Spleen (tissue), 11 donors: ENCODE measurements around the gene CPA2. TPM values are rescaled to one million over a fixed set of nuclear protein-coding genes. Genes with fewer than 3 reads are reported as not detected.

Source experiments
- DNase-seq: peaks from one replicate; pipeline ENCODE4 v3.0.0-alpha.2; 2020
- H3K27ac ChIP-seq, 8 donors: fragments of 200-600 bp; sonication (generic) in 7 of 8; 1 replicate in 4 of 8; 2 replicates in 4 of 8; pipeline versions ENCODE4 v1.5.0 to v1.8.0; 2016 to 2021; ENCODE audit warnings: inconsistent platforms in 4 of 8, mild to moderate bottlenecking in 4 of 8, moderate library complexity in 1 of 8
- H3K27me3 ChIP-seq, 7 donors: fragments of 200-600 bp; sonication (generic) in 6 of 7; replicated peaks in 1 of 7; 1 replicate in 4 of 7; 2 replicates in 3 of 7; pipeline versions ENCODE4 v1.5.0 to v1.8.0; 2016 to 2021; ENCODE audit warnings: inconsistent platforms in 3 of 7, mild to moderate bottlenecking in 1 of 7
- H3K36me3 ChIP-seq, 6 donors: fragments of 200-600 bp; sonication (generic) in 5 of 6; 1 replicate in 4 of 6; 2 replicates in 2 of 6; pipeline versions ENCODE4 v1.5.0 to v1.8.0; 2016 to 2021; ENCODE audit warnings: inconsistent platforms in 2 of 6
- H3K4me1 ChIP-seq, 6 donors: fragments of 200-600 bp; sonication (generic) in 5 of 6; 1 replicate in 3 of 6; 2 replicates in 3 of 6; pipeline versions ENCODE4 v1.5.0 to v1.8.0; 2016 to 2021; ENCODE audit warnings: inconsistent platforms in 3 of 6
- H3K4me3 ChIP-seq, 8 donors: fragments of 200-600 bp; sonication (generic) in 7 of 8; 1 replicate in 4 of 8; 2 replicates in 4 of 8; pipeline versions ENCODE4 v1.5.0 to v1.8.0; 2016 to 2021; ENCODE audit warnings: inconsistent platforms in 4 of 8, mild to moderate bottlenecking in 4 of 8, moderate library complexity in 2 of 8
- H3K9me3 ChIP-seq, 8 donors: fragments of 200-600 bp; sonication (generic) in 7 of 8; 1 replicate in 4 of 8; 2 replicates in 4 of 8; pipeline versions ENCODE4 v1.5.0 to v1.8.0; 2016 to 2021; ENCODE audit warnings: inconsistent platforms in 4 of 8
- POLR2A ChIP-seq, 3 donors: fragments of 450-650 bp; IDR thresholded peaks; one replicate each; pipeline ENCODE4 v1.5.1; 2017; ENCODE audit warnings: antibody characterized with exemption in 3 of 3, mild to moderate bottlenecking in 1 of 3
- POLR2AphosphoS5 ChIP-seq, 3 donors: sonication (generic); formaldehyde crosslinking; IDR thresholded peaks; one replicate each; pipeline ENCODE4 v1.5.1; 2017; ENCODE audit warnings: antibody characterized with exemption in 3 of 3
- WGBS, 5 donors: extraction: QIAGEN DNeasy Blood & Tissue Kit in 3 of 5; methylation state at CpG; one replicate each; pipeline versions ENCODE4 v1.1.5 to v1.1.7; 2013 to 2018; 5-methylcytosine and 5-hydroxymethylcytosine counted together
- intact Hi-C: fragments of 100-400 bp; cut with DNase I; formaldehyde crosslinking; loops from one replicate; pipeline ENCODE4 v1.15.0; 2023; ENCODE audit warnings: low total_unique reads
- polyA plus RNA-seq, 3 donors: library from polyadenylated mRNA; stranded (reverse); fragments of 200-250 nt; gene quantifications; one replicate each; pipeline ENCODE4 v1.2.1, GENCODE V29; 2013
- total RNA-seq, 7 donors: library from RNA; depleted of rRNA in 3 of 7; stranded (reverse); fragments of >200 nt in 3 of 7; fragmentation: NEBNext Ultra II Directional in 4 of 7; extraction: Animal tissue kit (Norgen Biotek cat#: 25700) in 4 of 7; gene quantifications; one replicate each; pipeline versions ENCODE4 v1.1.0 to v1.2.1, GENCODE V29; 2016 to 2021
- TF ChIP-seq, protein P1 (sequence below), 11 experiments: fragments of 200-600 bp in 7 of 11; fragments of 450-650 bp in 4 of 11; sonication (generic) in 4 of 11; IDR thresholded peaks in 8 of 11; conservative IDR thresholded peaks in 3 of 11; 1 replicate in 7 of 11; 2 replicates in 4 of 11; pipeline versions ENCODE4 v1.4.0 to v1.8.0; 2016 to 2021; ENCODE audit warnings: antibody characterized with exemption in 11 of 11, inconsistent platforms in 4 of 11, mild to moderate bottlenecking in 1 of 11
- donor health status: healthy with polysubstance abuse.
- donor health status: DM: no; HTN: no; CAD: no; lungs with moderate emphysema.
- donor health status: DM: no; HTN: no; CAD: no.
- donor health status: Bipolar disorder and iron deficiency.
- donor health status: healthy.
- donor health status: DM: no; HTN: no; CAD: no.
- donor health status: DM: yes; HTN: yes; CAD: no.

CPA2 gene
- total and polyA plus RNA-seq, 10 donors: 0.13 to 1.5 (median 0.28) TPM; not detected in 5

DNA sequence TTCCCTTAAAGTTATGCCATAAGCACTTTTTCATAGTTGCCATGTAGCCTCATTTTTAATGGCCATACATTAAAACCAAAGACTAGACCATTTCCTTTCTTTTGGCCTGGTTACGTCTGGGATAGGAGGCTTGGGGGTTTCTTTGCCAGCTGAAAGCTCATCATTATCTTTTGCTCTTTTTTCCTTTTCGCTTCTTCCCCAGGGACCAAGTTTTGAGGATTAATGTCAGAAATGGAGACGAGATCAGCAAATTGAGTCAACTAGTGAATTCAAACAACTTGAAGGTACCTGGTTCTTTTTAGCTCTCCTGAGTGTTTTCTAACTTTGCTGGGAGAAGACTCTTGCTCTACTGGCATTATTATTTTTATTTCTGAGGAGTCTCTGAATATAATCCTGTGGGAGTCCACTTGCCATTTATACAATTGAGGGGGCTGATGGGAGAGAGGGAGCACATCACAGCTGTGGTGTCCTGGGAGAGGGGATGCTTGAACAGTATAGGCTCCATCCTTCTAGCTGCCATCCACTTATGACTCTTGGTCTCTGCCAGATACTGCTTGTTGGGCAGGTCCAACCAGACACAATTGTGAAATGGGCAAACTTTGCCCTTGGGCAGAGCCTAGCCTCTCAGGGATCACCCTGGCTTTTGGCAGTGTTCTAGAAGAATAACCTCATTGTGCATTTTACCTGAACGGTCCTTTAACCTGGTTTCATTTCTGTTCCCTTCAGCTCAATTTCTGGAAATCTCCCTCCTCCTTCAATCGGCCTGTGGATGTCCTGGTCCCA lies 32.1 kb downstream of the CPA2 start:
- Histone ChIP-seq H3K4me3 (no peak overlapping the region), H3K4me1 (no peaks in the 10 kb centered on the region), H3K27me3 (no peaks in the 10 kb centered on the region), H3K27ac (no peak overlapping the region), H3K9me3 (no peaks in the 10 kb centered on the region), H3K36me3 (no peaks in the 10 kb centered on the region)
- intact Hi-C loops: no loop called here
- 85 to 90% (median 86%) methylated on average over 5 of the region's 5 CpGs for WGBS, 5 donors
- DNase-seq: no peak
- TF ChIP-seq, protein P1, sequence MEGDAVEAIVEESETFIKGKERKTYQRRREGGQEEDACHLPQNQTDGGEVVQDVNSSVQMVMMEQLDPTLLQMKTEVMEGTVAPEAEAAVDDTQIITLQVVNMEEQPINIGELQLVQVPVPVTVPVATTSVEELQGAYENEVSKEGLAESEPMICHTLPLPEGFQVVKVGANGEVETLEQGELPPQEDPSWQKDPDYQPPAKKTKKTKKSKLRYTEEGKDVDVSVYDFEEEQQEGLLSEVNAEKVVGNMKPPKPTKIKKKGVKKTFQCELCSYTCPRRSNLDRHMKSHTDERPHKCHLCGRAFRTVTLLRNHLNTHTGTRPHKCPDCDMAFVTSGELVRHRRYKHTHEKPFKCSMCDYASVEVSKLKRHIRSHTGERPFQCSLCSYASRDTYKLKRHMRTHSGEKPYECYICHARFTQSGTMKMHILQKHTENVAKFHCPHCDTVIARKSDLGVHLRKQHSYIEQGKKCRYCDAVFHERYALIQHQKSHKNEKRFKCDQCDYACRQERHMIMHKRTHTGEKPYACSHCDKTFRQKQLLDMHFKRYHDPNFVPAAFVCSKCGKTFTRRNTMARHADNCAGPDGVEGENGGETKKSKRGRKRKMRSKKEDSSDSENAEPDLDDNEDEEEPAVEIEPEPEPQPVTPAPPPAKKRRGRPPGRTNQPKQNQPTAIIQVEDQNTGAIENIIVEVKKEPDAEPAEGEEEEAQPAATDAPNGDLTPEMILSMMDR (IDR thresholded peaks at IDR 0.05 in 8 of 11, conservative IDR thresholded peaks at IDR 0.05 in 3 of 11): no peak
- TF ChIP-seq POLR2AphosphoS5 (IDR thresholded peaks at IDR 0.05) (no peak), POLR2A (IDR thresholded peaks at IDR 0.05) (no peak)

DNA sequence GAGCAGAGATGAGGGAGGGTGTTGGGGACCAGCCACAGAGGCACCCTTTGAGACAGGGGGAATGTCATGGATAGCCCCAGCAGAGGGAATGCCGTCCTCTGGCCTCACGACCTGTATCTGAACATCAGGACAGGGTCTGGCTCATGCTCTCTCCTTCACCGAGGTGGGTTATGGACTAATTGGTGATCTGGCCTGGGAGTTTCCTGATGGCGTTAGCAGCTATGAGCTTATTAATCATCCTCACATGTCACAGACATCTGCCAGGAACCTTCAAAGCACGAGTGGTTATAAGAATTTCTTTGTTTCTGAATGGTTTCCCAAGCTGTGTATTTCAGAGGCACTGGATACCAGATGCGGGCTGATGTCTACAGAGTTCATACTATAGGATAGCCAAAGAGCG lies 33.2 kb downstream of the CPA2 start:
- intact Hi-C loops: no loop called here

DNA sequence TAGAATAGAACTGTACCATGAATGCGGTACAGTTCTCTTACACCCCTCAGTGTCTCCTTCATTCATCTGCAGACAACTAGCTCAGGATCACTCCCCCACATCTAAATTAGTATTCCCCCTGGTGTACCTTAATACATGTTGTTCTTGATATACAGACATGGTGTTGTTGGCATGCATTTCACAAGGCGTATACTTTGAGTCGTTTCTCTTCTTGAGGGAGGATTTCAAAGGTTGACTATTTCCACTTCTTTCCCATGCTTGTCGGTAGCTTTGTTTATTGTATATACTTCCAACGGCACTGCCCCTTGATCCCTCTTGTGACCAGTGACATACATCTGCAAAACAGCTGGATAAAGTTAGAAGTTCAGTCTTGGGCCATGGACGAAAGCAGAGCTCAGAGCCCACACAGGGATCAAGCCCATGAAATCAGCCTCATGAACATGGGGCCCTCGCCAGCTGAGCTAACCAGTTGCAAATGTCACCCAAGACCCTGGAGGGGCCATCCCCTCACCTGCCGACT lies 34.9 kb downstream of the CPA2 start:
- Histone ChIP-seq H3K4me3 (no peak overlapping the region), H3K27ac (no peak overlapping the region), H3K9me3 (no peaks in the 10 kb centered on the region), H3K4me1 (no peaks in the 10 kb centered on the region), H3K36me3 (no peaks in the 10 kb centered on the region), H3K27me3 (no peaks in the 10 kb centered on the region)
- TF ChIP-seq, protein P1 (IDR thresholded peaks at IDR 0.05 in 8 of 11, conservative IDR thresholded peaks at IDR 0.05 in 3 of 11): no peak
- TF ChIP-seq POLR2AphosphoS5 (IDR thresholded peaks at IDR 0.05) (no peak), POLR2A (IDR thresholded peaks at IDR 0.05) (no peak)
- 79 to 93% (median 85%) methylated on average over 8 of the region's 8 CpGs for WGBS, 5 donors
- DNase-seq: no peak
- intact Hi-C loops: no loop called here

More for the DNA sequence above, 33.2 kb downstream of the CPA2 start:
- Histone ChIP-seq H3K27ac (no peak overlapping the region), H3K4me1 (no peaks in the 10 kb centered on the region), H3K27me3 (no peaks in the 10 kb centered on the region), H3K36me3 (no peaks in the 10 kb centered on the region), H3K9me3 (no peaks in the 10 kb centered on the region), H3K4me3 (no peak overlapping the region)
- WGBS, 5 donors: 86 to 94% (median 89%) methylated on average over 7 of the region's 7 CpGs
- DNase-seq: no peak
- no peak for TF ChIP-seq POLR2A (IDR thresholded peaks at IDR 0.05)
- TF ChIP-seq POLR2AphosphoS5 (IDR thresholded peaks at IDR 0.05): no peak
- TF ChIP-seq, protein P1 (IDR thresholded peaks at IDR 0.05 in 8 of 11, conservative IDR thresholded peaks at IDR 0.05 in 3 of 11): no peak

DNA sequence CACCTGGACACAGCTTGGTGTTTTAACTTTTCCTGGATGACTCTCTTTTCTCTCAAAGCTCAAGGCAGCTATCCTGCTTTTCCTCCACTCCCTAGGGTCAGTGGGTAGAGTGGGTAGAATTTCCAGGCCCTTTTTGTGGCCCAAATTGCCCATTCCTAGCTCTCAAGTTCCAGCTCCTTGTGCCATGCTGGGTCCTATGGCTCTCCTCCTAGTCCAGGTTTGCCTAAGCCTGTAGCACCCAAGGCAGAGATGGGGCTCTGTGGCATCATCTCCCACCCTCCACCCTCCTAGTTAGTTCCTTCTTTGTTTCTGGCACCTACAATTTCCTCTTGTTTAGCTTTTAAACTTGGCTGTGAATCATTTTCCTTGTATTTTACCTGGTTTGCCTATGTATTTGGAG lies 36.0 kb downstream of the CPA2 start:
- H3K27ac ChIP-seq: no peak overlapping the region
- TF ChIP-seq, protein P1 (IDR thresholded peaks at IDR 0.05 in 8 of 11, conservative IDR thresholded peaks at IDR 0.05 in 3 of 11): no peak
- TF ChIP-seq POLR2AphosphoS5 (IDR thresholded peaks at IDR 0.05) (no peak), POLR2A (IDR thresholded peaks at IDR 0.05) (no peak)
- no peaks in the 10 kb centered on the region for H3K27me3 ChIP-seq
- no peak for DNase-seq
- intact Hi-C loops: no loop called here
- no peaks in the 10 kb centered on the region for H3K4me1 ChIP-seq
- H3K4me3 ChIP-seq: no peak overlapping the region
- H3K36me3 ChIP-seq: no peaks in the 10 kb centered on the region
- no peaks in the 10 kb centered on the region for H3K9me3 ChIP-seq
